Keratinocyte (primary cell): Measurements from ENCODE around the gene INAVA. TPM values are rescaled to one million over a fixed set of nuclear protein-coding genes. Genes with fewer than 3 reads are reported as not detected.
"Not testable (repeated sequence)": the region's sequence is repeated elsewhere in the genome, so short reads cannot be mapped to it uniquely, and the experiment has no call there.

Source experiments
- DNase-seq: peaks from one replicate; pipeline ENCODE4 v3.0.0-alpha.2; 2011; ENCODE audit warnings: low read depth, missing footprints, low spot score
- FAIRE-seq: peaks from 2 replicates; lab custom pipeline; 2011; peaks lifted over from hg19 to GRCh38; lab: Jason Lieb, UNC
- H2AFZ ChIP-seq: 2 replicates; pipeline ENCODE4 v1.6.0; 2012; ENCODE audit warnings: low read length, control low read depth, inconsistent platforms; ENCODE audit not compliant: control insufficient read depth
- H3K27ac ChIP-seq: 2 replicates; pipeline ENCODE4 v1.5.1; 2011; ENCODE audit warnings: low read length; ENCODE audit not compliant: control insufficient read depth, insufficient read depth
- H3K27me3 ChIP-seq: 3 replicates; pipeline ENCODE4 v1.6.0; 2011; ENCODE audit warnings: low read length; ENCODE audit not compliant: control insufficient read depth, insufficient read depth; ENCODE audit errors: extremely low read depth
- H3K36me3 ChIP-seq, 2 experiments: 2 replicates in 1 of 2; 3 replicates in 1 of 2; pipeline ENCODE4 v1.5.1; 2011; ENCODE audit warnings: low read length in 2 of 2, mild to moderate bottlenecking in 1 of 2; ENCODE audit not compliant: control insufficient read depth in 2 of 2, insufficient read depth in 2 of 2; ENCODE audit errors: extremely low read depth in 1 of 2
- H3K4me1 ChIP-seq: 3 replicates; pipeline ENCODE4 v1.5.1; 2011; ENCODE audit warnings: low read length; ENCODE audit not compliant: control insufficient read depth, insufficient read depth; ENCODE audit errors: extremely low read depth
- H3K4me2 ChIP-seq: 3 replicates; pipeline ENCODE4 v1.6.0; 2011; ENCODE audit warnings: low read depth, low read length; ENCODE audit not compliant: control insufficient read depth, insufficient read depth; ENCODE audit errors: extremely low read depth
- H3K4me3 ChIP-seq, 3 experiments: fragments of 200-600 bp in 1 of 3; sonication (generic) in 1 of 3; 2 replicates in 2 of 3; 3 replicates in 1 of 3; pipeline ENCODE4 v1.5.1; 2011 to 2016; ENCODE audit warnings: low read length in 3 of 3, mild to moderate bottlenecking in 3 of 3, control low read depth in 2 of 3, inconsistent platforms in 1 of 3, low read depth in 1 of 3, mixed read lengths in 1 of 3, mixed run types in 1 of 3, moderate library complexity in 1 of 3; ENCODE audit not compliant: control insufficient read depth in 2 of 3, insufficient read depth in 2 of 3; ENCODE audit errors: extremely low read depth in 1 of 3
- H3K79me2 ChIP-seq: 2 replicates; pipeline ENCODE4 v1.6.0; 2012; ENCODE audit warnings: low read length; ENCODE audit not compliant: control insufficient read depth, insufficient read depth
- H3K9ac ChIP-seq: 3 replicates; pipeline ENCODE4 v1.6.0; 2011; ENCODE audit warnings: low read length; ENCODE audit not compliant: control insufficient read depth, insufficient read depth; ENCODE audit errors: extremely low read depth
- H3K9me1 ChIP-seq: 3 replicates; pipeline ENCODE4 v1.6.0; 2011; ENCODE audit warnings: low read length; ENCODE audit not compliant: control insufficient read depth, insufficient read depth; ENCODE audit errors: extremely low read depth
- H3K9me3 ChIP-seq: 2 replicates; pipeline ENCODE4 v1.5.1; 2012; ENCODE audit warnings: low read depth, low read length; ENCODE audit not compliant: control insufficient read depth
- H4K20me1 ChIP-seq: 3 replicates; pipeline ENCODE4 v1.6.0; 2011; ENCODE audit warnings: low read length; ENCODE audit not compliant: control insufficient read depth, insufficient read depth; ENCODE audit errors: extremely low read depth
- EZH2 ChIP-seq: IDR thresholded peaks from one replicate; pipeline ENCODE4 v1.6.1; 2012; ENCODE audit warnings: inconsistent platforms, mild to moderate bottlenecking, low read length, moderate library complexity
- dilution Hi-C: fragments of 300-500 bp; cut with MboI; formaldehyde crosslinking; loops from one replicate; pipeline ENCODE4 v1.7.0; 2020; ENCODE audit warnings: low sequenced_read_pairs; ENCODE audit not compliant: extremely low pct_ligation_motif_present
- polyA plus RNA-seq, 5 experiments: library from polyadenylated mRNA; depleted of rRNA in 3 of 5; stranded (reverse) in 3 of 5; stranded (forward) in 1 of 5; unstranded in 1 of 5; fragments of >200 nt; gene quantifications; 1 replicate in 1 of 5; 2 replicates in 3 of 5; 3 replicates in 1 of 5; pipeline versions ENCODE4 v1.2.1 to v1.2.3, GENCODE V29; 2011 to 2012; ENCODE audit warnings: missing spikeins in 2 of 5, low read depth in 1 of 5, low replicate concordance in 1 of 5
- small RNA-seq, 3 experiments: library from RNA; depleted of rRNA; stranded (forward); fragments of <200 nt; gene quantifications; one replicate each; pipeline ENCODE3, GENCODE V24; 2012; ENCODE audit warnings: low read depth in 3 of 3, low replicate concordance in 1 of 3; ENCODE audit not compliant: insufficient read length in 3 of 3
- TF ChIP-seq, protein P1 (sequence below), 3 experiments: IDR thresholded peaks in 1 of 3; conservative IDR thresholded peaks in 1 of 3; optimal IDR thresholded peaks in 1 of 3; 2 replicates in 2 of 3; 3 replicates in 1 of 3; pipeline versions ENCODE3 to v1.5.1; 2011; ENCODE audit warnings: low read length in 3 of 3, mild to moderate bottlenecking in 3 of 3, moderate library complexity in 2 of 3, control low read depth in 1 of 3, inconsistent platforms in 1 of 3; ENCODE audit not compliant: insufficient read depth in 2 of 3; ENCODE audit errors: extremely low read depth in 1 of 3

The INAVA gene
- polyA plus RNA-seq, 1 donor (not counting 4 experiments of a cell fraction or from before 2014, with no cell fraction given): 12.5 TPM

DNA sequence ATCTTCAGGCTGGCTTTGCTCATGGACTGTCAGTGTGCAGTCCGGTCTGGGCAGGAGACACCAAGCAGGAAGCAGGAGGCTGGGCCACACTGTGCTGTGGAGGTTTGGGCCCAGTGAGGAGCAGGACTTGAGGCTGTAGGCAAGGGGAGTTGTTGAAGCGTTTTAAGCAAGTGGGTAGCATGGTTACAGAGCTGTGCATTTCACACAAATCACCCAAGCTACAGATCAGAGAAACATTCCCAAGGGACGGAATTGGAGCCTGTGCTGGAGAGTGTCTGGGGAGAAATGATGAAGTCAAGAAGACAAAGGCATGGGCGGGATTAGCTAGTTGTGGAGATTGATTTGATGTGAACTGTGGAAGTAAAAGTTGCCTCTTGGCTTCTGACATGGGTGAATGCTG lies 67.9 kb downstream of the INAVA start:
- peak overlapping the region; percentile 8 for H2AFZ ChIP-seq
- no peak for FAIRE-seq
- H3K4me1 ChIP-seq: peaks cover 12% of the 10 kb centered on the region
- H3K9ac ChIP-seq: no peak overlapping the region
- no peaks in the 10 kb centered on the region for H4K20me1 ChIP-seq
- H3K9me3 ChIP-seq: no peaks in the 10 kb centered on the region
- H3K9me1 ChIP-seq: no peaks in the 10 kb centered on the region
- dilution Hi-C loops: no loop called here
- no peak for TF ChIP-seq EZH2
- no peak overlapping the region for H3K27ac ChIP-seq
- DNase-seq: no peak
- peak overlapping the region; percentile 1 for H3K4me2 ChIP-seq
- H3K4me3 ChIP-seq: no peak overlapping the region
- H3K36me3 ChIP-seq: no peaks in the 10 kb centered on the region
- H3K27me3 ChIP-seq: peaks cover 1% of the 10 kb centered on the region
- H3K79me2 ChIP-seq: no peaks in the 10 kb centered on the region

DNA sequence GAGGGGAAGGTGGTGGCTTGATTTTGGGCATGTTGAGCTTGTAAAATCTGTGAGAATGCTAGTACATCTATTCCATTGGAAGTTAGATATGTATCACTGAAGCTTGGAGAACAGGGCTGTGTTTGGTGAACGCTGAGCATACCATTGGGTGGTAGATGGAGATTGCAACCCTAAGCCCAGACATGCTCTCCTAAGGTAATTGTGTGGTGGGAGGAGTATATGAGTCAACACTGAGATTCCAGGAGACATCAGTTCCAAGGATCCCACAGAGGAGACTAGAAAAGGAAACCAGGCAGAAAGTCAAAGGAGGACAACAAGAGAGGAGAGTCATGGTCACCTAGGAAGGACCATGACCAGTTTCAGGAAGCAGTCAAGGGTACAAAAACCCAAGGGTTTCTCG lies 68.4 kb downstream of the INAVA start:
- DNase-seq: peak; percentile 26
- Histone ChIP-seq H3K4me3 (no peak overlapping the region), H3K79me2 (no peaks in the 10 kb centered on the region), H4K20me1 (no peaks in the 10 kb centered on the region), H3K4me2 (peak overlapping the region; percentile 1), H3K9me3 (no peaks in the 10 kb centered on the region), H3K27me3 (no peaks in the 10 kb centered on the region), H3K36me3 (no peaks in the 10 kb centered on the region), H3K9ac (no peak overlapping the region), H2AFZ (no peak overlapping the region), H3K4me1 (peaks cover 12% of the 10 kb centered on the region), H3K9me1 (no peaks in the 10 kb centered on the region), H3K27ac (no peak overlapping the region)
- dilution Hi-C loops: no loop called here
- FAIRE-seq: peak; percentile 90
- TF ChIP-seq EZH2: no peak
- TF ChIP-seq, protein P1, sequence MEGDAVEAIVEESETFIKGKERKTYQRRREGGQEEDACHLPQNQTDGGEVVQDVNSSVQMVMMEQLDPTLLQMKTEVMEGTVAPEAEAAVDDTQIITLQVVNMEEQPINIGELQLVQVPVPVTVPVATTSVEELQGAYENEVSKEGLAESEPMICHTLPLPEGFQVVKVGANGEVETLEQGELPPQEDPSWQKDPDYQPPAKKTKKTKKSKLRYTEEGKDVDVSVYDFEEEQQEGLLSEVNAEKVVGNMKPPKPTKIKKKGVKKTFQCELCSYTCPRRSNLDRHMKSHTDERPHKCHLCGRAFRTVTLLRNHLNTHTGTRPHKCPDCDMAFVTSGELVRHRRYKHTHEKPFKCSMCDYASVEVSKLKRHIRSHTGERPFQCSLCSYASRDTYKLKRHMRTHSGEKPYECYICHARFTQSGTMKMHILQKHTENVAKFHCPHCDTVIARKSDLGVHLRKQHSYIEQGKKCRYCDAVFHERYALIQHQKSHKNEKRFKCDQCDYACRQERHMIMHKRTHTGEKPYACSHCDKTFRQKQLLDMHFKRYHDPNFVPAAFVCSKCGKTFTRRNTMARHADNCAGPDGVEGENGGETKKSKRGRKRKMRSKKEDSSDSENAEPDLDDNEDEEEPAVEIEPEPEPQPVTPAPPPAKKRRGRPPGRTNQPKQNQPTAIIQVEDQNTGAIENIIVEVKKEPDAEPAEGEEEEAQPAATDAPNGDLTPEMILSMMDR (optimal IDR thresholded peaks at IDR 0.05 in 1 of 3, IDR thresholded peaks at IDR 0.05 in 1 of 3, conservative IDR thresholded peaks at IDR 0.05 in 1 of 3; ENCODE audit: extremely low read depth in 1 of 3, insufficient read depth in 2 of 3, low read length in 3 of 3): no peak

DNA sequence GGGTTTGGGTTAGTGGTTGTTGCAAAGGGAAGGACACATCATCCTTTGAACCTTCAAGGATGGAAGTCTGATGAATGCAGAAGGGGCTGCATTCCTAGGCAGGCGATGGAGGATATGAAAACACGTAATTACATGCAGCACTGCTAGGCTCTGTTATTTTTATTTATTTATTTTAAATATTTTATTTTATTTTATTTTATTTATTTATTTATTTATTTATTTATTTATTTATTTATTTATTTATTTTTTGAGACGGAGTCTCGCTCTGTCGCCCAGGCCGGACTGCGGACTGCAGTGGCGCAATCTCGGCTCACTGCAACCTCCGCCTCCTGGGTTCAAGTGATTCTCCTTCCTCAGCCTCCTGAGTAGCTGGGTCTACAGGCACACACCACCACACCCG lies 69.2 kb downstream of the INAVA start:
- DNase-seq, dilution Hi-C loops, H3K9me3 ChIP-seq: not testable (repeated sequence)

More for the DNA sequence above, 69.2 kb downstream of the INAVA start:
- not testable (repeated sequence) for H3K4me2 ChIP-seq, FAIRE-seq, H3K27ac ChIP-seq, H3K9me1 ChIP-seq, H3K79me2 ChIP-seq, H3K36me3 ChIP-seq, H3K9ac ChIP-seq, H2AFZ ChIP-seq, H4K20me1 ChIP-seq, H3K27me3 ChIP-seq, H3K4me3 ChIP-seq
- H3K4me1 ChIP-seq: peaks cover 12% of the 10 kb centered on the region

Small RNA genes within 50 kb of the gene (small RNA-seq; reads per million reads assigned to genes)
- gene RNU6-704P: 0 reads per million in 3 experiments

Other genes starting within 250 kb of the INAVA start
- 10.1 to 14.4 TPM (median 12.7 TPM) in 3 replicates for gene DDX59, start 225.0 kb upstream of the INAVA start, polyA plus RNA-seq
- 28.9 to 47.8 TPM (median 38.2 TPM) in 3 replicates for gene CAMSAP2, start 156.0 kb upstream of the INAVA start, polyA plus RNA-seq
- gene GPR25, start 21.9 kb upstream of the INAVA start, polyA plus RNA-seq: 0.06 TPM in 1 of 3 replicates, not detected in the others
- 0.17 to 0.20 TPM (median 0.17 TPM) in 3 replicates for gene KIF21B, start 128.8 kb downstream of the INAVA start, polyA plus RNA-seq
- gene CACNA1S, start 217.5 kb downstream of the INAVA start, polyA plus RNA-seq: not detected in 3 replicates
- not detected in 3 replicates for gene ASCL5, start 232.3 kb downstream of the INAVA start, polyA plus RNA-seq